ENCODE data around the gene TSR3. TPM values are rescaled to one million over a fixed set of nuclear protein-coding genes. Genes with fewer than 3 reads are reported as not detected.

TSR3 gene
- total and polyA plus RNA-seq, 2 of the 13 experiments (the other 11 are each of a cell fraction or from before 2014, with no cell fraction given): 24.2 to 51.0 TPM

DNA sequence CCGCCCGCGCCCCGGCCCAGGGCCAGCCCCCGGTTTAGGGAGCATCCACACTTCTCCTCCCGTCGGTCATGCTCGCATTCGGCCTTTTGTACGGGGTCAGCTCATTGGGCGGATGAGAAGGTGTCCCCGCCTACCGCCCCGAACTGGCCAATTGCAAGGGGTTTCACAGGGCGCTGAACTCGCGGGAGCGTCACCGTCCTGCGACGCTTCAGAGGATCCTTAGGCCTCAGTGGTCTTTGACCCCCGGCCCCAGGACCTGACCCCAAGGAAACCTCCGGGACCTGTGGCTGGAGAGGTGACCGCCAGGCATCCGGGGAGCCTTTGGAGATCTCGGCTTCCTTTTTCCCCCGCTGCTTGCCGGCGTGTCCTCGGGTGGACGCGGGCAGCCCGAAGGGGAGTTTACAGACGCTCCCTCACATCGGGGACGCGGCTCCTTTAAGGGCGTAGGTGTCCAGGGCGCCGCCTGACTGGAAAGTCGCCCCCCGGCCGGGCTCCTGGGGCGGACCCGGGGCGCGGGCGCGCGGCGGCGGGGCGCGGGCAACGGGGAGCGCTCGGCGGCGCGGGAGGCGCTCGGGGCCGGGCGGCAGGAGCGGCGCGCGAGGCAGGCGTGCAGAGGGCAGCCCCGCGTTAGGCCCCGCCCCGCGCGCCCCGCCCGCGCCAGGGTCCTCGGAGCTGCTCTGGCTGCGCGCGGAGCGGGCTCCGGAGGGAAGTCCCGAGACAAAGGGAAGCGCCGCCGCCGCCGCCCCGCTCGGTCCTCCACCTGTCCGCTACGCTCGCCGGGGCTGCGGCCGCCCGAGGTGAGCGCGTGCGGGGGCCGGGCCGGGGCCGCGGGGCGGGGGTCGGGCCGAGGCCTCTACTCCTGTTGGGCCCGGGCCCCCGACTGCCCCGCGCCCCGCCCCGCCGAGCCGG, 42.4 kb downstream of the TSR3 start, which contains the start of gene UBE2I (continued):
- TF ChIP-seq, protein P1, sequence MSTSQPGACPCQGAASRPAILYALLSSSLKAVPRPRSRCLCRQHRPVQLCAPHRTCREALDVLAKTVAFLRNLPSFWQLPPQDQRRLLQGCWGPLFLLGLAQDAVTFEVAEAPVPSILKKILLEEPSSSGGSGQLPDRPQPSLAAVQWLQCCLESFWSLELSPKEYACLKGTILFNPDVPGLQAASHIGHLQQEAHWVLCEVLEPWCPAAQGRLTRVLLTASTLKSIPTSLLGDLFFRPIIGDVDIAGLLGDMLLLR (CRISPR knock-in tag; IDR thresholded peaks at IDR 0.05): peak; percentile 39; the same call in 1 of the 2 replicates
- TF ChIP-seq, protein P2, sequence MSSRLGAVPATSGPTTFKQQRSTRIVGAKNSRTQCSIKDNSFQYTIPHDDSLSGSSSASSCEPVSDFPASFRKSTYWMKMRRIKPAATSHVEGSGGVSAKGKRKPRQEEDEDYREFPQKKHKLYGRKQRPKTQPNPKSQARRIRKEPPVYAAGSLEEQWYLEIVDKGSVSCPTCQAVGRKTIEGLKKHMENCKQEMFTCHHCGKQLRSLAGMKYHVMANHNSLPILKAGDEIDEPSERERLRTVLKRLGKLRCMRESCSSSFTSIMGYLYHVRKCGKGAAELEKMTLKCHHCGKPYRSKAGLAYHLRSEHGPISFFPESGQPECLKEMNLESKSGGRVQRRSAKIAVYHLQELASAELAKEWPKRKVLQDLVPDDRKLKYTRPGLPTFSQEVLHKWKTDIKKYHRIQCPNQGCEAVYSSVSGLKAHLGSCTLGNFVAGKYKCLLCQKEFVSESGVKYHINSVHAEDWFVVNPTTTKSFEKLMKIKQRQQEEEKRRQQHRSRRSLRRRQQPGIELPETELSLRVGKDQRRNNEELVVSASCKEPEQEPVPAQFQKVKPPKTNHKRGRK (CRISPR knock-in tag; IDR thresholded peaks at IDR 0.05): no peak
- TF ChIP-seq ZNF337 (CRISPR knock-in tag; IDR thresholded peaks at IDR 0.05; ENCODE audit: borderline replicate concordance, low read depth) (0 out of 2 replicates have a peak, but pooled peaks have one; percentile 62), KMT2B (CRISPR knock-in tag; IDR thresholded peaks at IDR 0.05) (peak; percentile 80), ZBTB21 (CRISPR knock-in tag; IDR thresholded peaks at IDR 0.05) (peak; percentile 24; the same call in 1 of the 2 replicates), ZNF598 (CRISPR knock-in tag; IDR thresholded peaks at IDR 0.05; ENCODE audit: borderline replicate concordance) (peak; percentile 90; the same call in 1 of the 2 replicates), U2AF1 (optimal IDR thresholded peaks at IDR 0.05; ENCODE audit: low read depth, low read length) (no peak), ZNF790 (CRISPR knock-in tag; IDR thresholded peaks at IDR 0.05; ENCODE audit: borderline replicate concordance) (peak; percentile 95), SNRNP70 (IDR thresholded peaks at IDR 0.05; ENCODE audit: low read depth, low read length) (no peak), ZNF256 (CRISPR knock-in tag; conservative IDR thresholded peaks at IDR 0.05) (peak; percentile 86; the same call in 1 of the 2 replicates), ARNT2 (CRISPR knock-in tag; IDR thresholded peaks at IDR 0.05; ENCODE audit: low read depth) (no peak), SRSF4 (IDR thresholded peaks at IDR 0.05; ENCODE audit: low read depth, low read length, poor library complexity, severe bottlenecking) (no peak), ZNF788 (CRISPR knock-in tag; IDR thresholded peaks at IDR 0.05; ENCODE audit: borderline replicate concordance) (peak; percentile 92; the same call in 1 of the 2 replicates), ZNF317 (CRISPR knock-in tag; IDR thresholded peaks at IDR 0.05) (peak; percentile 84), ZNF878 (CRISPR knock-in tag; IDR thresholded peaks at IDR 0.05) (no peak), SIX4 (CRISPR knock-in tag; IDR thresholded peaks at IDR 0.05) (no peak), KLF15 (CRISPR knock-in tag; IDR thresholded peaks at IDR 0.05; ENCODE audit: borderline replicate concordance) (no peak)
- TF ChIP-seq, protein P3, sequence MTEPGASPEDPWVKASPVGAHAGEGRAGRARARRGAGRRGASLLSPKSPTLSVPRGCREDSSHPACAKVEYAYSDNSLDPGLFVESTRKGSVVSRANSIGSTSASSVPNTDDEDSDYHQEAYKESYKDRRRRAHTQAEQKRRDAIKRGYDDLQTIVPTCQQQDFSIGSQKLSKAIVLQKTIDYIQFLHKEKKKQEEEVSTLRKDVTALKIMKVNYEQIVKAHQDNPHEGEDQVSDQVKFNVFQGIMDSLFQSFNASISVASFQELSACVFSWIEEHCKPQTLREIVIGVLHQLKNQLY (CRISPR knock-in tag; IDR thresholded peaks at IDR 0.05): no peak
- TF ChIP-seq, protein P4, sequence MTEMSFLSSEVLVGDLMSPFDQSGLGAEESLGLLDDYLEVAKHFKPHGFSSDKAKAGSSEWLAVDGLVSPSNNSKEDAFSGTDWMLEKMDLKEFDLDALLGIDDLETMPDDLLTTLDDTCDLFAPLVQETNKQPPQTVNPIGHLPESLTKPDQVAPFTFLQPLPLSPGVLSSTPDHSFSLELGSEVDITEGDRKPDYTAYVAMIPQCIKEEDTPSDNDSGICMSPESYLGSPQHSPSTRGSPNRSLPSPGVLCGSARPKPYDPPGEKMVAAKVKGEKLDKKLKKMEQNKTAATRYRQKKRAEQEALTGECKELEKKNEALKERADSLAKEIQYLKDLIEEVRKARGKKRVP (CRISPR knock-in tag; IDR thresholded peaks at IDR 0.05): no peak
- TF ChIP-seq, protein P5, sequence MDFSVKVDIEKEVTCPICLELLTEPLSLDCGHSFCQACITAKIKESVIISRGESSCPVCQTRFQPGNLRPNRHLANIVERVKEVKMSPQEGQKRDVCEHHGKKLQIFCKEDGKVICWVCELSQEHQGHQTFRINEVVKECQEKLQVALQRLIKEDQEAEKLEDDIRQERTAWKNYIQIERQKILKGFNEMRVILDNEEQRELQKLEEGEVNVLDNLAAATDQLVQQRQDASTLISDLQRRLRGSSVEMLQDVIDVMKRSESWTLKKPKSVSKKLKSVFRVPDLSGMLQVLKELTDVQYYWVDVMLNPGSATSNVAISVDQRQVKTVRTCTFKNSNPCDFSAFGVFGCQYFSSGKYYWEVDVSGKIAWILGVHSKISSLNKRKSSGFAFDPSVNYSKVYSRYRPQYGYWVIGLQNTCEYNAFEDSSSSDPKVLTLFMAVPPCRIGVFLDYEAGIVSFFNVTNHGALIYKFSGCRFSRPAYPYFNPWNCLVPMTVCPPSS (IDR thresholded peaks at IDR 0.05): no peak
